Measurements from ENCODE around the gene PPP2R5D.
A peak's percentile ranks its signal among the peaks of the same experiment; 100 is the strongest.
"Not testable (repeated sequence)": the region's sequence is repeated elsewhere in the genome, so short reads cannot be mapped to it uniquely, and the experiment has no call there.

The PPP2R5D gene

GRCh38 chr6:43033496-43034189, 49.3 kb downstream of the PPP2R5D start:
- FAIRE-seq: no peak

DNA sequence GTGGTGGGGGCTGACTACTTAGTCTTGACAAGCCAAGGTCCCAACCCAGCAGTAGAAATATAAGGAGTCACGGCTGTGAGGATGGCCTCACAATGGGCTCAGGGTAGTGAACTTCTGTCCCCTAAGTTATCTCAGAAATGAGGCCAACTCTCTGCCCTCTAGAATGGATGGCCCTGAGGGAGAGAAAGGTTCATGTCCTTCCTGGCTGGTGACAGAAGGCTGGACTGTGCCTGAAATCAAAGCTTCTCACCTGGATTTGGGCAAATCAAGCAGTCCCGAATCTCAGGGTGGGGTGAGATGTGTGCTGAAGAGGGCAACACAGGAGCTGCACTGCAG, 49.8 kb downstream of the PPP2R5D start:
- no peak for FAIRE-seq

GRCh38 chr6:43035495-43036194, 51.3 kb downstream of the PPP2R5D start:
- no peak for FAIRE-seq

GRCh38 chr6:43036712-43037111, 52.3 kb downstream of the PPP2R5D start:
- no peak for FAIRE-seq

GRCh38 chr6:43037197-43037596, 52.8 kb downstream of the PPP2R5D start:
- FAIRE-seq: no peak

DNA sequence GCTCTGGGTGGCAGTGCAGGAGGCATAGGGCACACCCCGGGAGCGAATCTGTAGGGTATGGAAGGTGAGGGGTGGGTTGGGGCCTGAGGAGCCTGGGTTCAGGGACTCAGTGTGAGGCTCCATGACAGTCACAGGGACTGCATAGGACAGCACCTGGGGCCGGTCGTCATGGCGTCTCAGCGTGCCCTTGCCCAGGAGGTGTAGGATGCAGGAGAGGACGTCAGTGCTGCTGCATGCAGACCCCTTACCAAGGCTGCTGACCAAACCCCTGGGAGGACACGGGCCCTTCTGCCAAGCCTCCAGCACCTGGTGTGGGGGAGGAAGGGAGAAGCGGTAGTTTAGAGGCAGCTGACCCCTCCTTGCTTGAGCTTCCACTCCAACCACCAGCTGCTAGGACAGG, 53.3 kb downstream of the PPP2R5D start:
- FAIRE-seq: no peak

GRCh38 chr6:43038727-43039126, 54.4 kb downstream of the PPP2R5D start:
- no peak for FAIRE-seq

DNA sequence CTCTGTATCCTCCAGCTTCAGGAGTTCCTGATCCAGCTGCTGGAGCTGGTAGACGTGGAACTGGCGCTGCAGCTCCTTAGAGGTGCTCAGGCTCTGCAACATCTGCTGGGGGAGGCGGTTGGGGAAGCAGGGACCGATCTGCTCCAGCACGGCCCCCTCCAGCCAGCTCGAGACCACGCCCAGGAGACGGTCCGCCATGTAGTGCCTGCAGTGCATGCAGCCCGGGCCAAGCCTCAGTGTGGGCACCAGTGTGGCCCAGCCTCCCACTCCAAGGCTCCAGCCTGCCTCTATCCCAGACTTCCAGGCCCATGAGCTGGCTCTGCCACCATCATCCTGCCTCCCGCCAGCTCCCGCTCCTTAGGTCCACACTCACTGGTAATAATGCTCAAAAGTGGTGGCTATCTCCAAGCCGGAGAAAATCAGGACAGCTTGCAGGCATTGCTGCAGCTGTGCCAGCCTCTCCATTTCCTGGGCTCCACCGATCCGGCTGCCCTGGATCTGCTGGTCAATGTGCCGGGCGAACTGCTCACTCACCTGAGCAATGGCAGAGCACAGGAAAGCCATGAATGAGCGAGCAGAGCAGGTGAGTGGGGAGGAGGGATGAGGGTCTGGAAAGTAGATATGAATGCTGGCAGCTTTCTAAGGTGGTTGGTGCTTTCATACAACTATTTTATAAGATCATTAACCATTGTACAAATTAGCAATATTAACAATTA, 56.3 kb downstream of the PPP2R5D start:
- no peak for FAIRE-seq

DNA sequence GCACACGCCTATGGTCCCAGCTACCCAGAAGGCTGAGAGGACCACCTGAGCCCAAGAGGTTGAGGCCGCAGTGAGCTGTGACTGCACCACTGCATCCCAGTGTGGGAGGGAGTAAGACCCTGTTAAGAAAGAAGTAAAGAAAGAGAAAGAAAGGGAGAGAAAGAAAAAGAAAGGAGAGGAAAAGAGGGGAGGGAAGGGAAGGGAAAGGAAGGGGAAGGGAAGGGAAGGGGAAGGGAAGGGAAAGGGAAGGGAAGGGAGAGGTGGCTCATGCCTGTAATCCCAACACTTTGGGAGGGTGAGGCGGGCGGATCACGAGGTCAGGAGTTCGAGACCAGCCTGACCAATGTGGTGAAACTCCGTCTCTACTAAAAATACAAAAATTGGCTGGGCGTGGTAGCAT, 57.1 kb downstream of the PPP2R5D start:
- not testable (repeated sequence) for FAIRE-seq

- no peak for FAIRE-seq
Observed at GRCh38 chr6:43043310-43043709, 58.9 kb downstream of the PPP2R5D start.

DNA sequence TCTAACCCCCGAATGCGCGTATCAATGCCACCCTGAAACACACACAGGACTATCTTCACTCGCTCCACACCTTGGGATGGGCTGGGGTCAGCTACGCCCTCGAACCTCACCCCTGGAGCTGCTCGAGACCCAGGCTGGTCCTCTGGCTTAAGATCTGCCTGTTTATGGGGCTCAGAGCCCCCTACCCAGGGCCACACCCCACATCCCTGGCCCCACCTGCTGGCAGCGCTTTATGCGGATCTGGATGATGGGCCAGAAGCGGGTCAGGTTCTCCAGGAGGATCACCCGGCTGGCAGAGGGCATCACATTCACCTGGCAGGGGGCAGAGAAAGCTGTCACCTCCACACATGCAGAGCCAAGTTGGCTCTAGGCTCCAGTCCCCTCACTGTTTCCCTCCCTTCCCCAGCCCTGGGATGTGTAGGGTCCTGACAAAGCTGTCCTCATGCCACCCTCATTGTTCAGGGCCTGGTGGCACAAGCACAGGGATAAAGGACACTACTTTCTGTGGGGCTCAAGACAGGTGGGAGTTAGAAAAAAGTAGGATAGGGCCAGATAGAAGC, 61.1 kb downstream of the PPP2R5D start:
- FAIRE-seq: no peak

- FAIRE-seq: no peak
Observed at GRCh38 chr6:43047998-43048397, 63.6 kb downstream of the PPP2R5D start.

DNA sequence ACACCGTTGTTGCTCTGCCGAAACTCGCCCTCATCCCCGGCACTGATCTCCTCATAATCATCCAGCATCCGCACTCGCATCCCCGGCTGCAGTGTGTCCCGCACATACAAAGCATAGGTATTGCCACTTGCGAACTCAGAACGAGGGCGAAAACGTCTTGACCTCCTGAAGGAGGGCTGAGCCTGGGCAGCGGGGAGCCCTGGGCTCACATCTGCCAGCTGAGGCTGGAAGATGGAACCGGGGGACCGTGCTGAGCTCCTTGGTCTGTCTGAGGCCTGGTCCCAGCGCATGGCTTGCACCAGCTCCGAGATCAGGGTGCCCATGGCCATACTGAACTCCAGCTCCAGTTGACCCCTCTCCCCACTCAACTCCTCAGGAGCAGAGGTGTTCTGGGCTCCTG, 66.6 kb downstream of the PPP2R5D start:
- no peak for FAIRE-seq

- no peak for FAIRE-seq
Observed at GRCh38 chr6:43052225-43052841, 68.0 kb downstream of the PPP2R5D start.

DNA sequence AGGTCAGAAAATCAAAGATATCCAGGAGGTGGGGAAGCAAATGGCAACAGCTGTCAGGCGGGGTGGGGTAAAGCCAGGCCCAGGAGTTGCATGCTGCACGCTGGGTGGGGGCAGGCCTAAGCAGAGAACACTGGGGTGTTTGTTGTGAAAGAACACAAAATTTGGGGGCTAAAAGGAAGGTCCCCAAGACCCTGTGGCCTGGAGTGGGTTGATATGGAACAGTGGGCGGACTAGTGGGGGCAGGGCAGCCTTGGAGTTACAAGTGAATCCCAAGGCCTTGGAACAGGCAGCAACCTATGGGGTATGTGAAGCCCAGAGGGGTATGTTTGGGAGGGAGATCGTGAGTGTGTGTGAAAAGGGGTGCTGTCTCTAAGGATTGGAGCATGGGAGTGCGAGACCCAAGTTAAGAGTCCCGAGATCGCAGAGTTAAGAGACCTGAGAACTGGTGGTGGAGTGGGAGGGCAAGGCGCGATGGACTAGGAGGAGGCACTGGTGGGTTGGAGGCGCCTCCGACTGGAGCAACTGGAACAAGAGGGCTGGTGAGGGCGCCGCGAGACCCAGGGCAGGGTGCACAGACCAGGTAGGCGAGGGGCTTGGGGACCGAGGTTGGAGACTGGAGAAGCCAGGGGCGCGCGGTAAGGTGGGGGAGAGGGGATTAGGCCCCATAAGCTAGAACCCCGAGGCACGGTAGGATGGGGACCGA, 68.6 kb downstream of the PPP2R5D start:
- FAIRE-seq: no peak

DNA sequence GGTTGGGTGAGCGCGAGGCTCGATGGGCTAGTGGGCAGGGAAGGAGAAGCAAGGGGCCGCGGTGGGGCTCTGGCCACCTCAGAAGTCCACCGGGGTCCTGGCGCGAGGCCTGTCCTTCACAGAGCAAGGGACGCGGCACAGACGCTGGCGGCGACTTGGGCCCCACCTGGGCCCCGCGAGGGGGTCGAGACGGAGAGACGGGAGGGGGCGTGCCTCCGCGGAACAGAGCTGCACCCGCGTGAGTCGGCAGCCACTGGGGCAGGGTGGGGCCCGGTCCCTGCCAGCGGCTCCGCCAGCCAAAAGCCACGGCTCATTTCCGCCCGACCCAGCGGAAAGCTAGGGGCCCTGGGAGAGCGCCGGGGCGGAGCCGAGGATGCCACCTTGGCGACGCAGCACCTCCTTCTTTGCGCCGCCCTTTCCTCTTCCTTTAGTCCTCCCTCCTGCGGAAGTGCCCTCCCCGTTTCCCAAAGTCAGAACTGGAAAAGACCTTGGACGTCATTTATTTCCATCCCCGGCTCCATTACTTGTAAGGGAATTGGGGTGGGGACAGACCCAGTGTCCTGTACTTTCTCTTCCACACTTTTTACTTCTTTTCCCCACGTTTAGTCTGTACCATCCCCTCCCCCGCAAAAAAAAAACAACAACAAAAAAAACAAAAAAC, 69.3 kb downstream of the PPP2R5D start, which contains the start of gene CUL7:
TSS of gene CUL7 (minus strand) at position 307 of the 661 bp plus-strand sequence. CDS start 1,063 bp downstream, outside the sequence.
- peak; percentile 72 for FAIRE-seq

DNA sequence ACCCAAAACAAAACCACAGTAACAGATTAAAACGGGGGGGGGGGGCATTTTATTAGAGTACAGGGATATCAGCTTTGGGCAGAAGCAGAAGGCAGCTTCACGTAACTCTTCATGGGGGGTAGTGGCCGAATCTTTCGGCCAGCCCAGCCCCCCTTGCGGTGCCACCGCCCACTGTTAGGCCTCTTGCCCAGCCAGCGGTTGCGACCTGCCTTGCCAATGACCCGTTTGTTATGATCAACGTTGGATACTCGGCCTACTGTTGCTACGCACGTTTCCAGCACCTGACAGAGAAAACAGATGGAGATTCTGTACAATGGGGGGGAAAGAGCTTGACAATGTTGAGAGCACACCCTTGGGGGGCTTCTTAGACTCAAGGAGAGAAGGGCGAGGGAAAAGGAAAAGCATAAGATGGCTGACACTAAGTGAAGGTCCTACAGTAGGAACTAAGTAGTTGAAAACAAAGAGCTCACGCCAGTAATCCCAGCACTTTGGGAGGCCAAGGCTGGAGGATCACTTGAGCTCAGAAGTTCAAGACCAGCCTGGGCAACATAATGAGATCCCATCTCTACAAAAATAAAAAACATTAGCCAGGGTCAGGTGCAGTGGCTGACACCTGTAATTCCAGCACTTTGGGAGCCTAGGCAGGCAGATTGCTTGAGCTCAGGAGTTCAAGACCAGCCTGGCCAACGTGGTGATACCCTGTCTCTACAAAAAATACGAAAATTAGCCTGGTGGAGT, 70.0 kb downstream of the PPP2R5D start:
- FAIRE-seq: no peak

GRCh38 chr6:43055966-43056365, 71.6 kb downstream of the PPP2R5D start:
- no peak for FAIRE-seq

DNA sequence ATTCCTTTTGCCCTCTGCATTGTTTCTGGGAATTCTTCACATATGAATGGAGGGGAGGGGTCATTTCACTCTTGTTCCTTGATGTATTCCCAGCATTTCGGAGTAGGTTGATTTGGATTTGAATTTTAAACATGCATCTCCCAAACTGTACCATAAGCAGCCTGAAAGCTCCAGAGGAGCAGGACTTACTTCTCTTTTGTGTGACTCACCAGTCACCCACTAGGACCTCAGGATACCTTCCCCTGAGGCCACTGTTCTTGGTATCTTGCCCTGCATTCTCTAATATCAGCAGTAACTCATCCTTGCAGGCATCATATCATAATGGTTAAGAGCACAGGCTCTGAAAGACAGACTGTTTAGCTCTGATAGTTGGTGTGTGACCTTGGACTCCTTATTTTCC, 74.2 kb downstream of the PPP2R5D start:
- no peak for FAIRE-seq

DNA sequence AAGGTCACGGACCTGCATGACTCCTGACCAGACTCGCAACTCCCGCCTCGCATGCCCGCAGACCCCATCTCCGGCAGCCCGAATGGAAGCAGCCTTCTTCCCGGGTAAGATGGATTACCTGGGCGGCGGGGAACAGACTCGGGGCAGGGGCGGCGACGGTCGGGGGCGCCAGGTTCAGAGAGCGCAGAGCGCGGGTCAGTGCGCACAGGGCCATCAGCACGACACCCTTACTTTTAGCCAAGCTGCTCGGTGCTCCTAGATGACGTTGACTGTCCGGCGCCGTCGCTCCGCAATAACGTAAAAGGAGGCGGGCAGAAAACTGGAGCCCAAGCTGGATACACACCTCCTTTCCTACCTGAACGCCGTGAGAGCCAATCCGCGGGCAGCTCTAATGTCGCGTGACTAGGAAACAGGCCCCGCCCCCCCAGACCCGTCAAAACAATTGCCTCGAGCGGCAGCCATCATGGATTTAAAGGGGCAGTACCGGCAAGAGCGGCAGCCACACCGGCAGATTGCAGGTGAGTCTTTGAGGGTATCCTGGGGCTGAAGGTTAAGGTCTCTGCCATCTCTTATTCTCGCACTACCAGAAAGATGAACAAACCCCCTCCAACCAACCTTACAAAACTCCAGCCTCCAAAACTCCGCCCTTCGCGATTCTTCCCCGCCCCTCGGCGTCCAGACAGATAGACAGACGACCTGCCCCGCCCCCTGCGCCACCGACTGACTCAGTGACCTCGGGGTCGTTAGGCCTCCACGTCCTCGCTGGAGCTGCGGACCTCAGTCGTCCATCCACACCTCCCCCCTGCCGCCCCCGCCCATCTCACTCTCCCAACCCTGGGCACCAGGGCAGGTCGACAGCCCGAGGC, 75.0 kb downstream of the PPP2R5D start, which contains the start of the genes KLC4 and MRPL2:
TSS of gene KLC4 (plus strand) at position 464 of the 866 bp plus-strand sequence. CDS start 1,705 bp downstream, outside the sequence.
TSS of gene MRPL2 (minus strand) at position 267 of the 866 bp plus-strand sequence. CDS start at position 214, 53 bp downstream.
- FAIRE-seq: peak; percentile 68

Data from endometrium (tissue), 2 donors.